GM21423 (cell line): ENCODE results near the gene GPR6.

Source experiments
- ATAC-seq: cut with Tn5 transposase; IDR thresholded peaks from one replicate; pipeline ENCODE4 v1.9.1; 2021; ENCODE audit warnings: mild to moderate bottlenecking, moderate library complexity; ENCODE audit not compliant: unreplicated experiment

The GPR6 gene

GRCh38 chr6:109978174-109979032, at the start of gene GPR6:
Gene GPR6 (plus strand): TSS chr6:109978311. CDS start chr6:109979113, 802 bp downstream.
- no peak for ATAC-seq

DNA sequence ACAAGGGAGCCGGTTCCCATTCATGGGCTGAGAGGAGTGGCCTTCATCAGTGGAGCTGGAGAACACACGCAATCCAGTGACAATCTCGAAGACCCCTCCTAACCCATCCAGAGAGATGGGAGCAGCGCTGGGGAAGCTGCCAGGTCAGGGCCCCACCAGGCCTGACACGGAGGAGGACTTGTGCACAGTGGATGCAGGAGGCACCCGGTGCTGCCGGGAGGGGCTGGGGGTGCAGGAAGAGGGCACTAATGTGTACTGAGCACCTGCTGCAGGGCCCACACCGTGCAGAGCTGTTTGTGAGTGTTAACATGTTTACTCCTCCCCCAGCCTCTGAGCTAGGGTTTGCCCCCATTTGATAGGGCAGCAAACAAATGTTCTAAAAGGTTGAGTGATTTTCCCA, 43.8 kb upstream of the GPR6 start:
- ATAC-seq, result no peak

DNA sequence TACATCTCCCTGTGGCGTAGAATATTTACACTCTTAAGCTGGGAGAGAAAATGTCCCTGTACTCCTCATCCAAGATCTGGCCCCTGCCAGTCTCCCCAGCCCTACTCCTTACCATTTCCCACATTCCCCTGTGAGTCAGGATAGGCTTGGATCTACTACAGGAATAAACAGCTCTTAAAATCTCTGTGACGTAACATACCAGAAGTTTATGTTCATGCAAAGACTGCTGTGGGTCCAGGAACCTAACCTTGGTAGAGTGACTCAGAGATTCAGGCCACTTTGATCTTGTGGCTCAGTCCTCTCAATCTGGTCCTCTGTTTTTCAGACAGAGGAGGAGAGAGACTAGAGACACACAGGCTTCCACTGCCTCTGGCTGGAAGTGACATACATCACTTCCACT, 38.5 kb upstream of the GPR6 start:
- ATAC-seq, result no peak

DNA sequence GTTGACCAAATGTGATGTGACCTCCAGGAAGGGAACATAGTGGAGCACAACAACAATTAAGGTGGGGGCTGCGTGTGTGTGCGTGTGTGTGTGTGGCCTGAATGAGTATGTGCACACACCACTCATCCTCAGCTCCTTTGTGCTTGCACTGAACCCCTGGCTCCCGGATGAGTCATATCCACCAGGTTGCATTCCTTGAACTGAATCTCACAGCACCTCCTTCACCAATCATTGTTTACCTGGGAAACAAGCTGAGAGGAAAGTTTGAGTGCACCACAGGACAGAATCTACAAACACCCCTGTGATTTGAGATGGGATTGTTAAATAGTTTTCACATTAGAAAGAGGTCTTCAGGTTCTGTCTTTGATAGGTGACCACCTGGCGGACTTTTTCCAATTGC, 33.7 kb upstream of the GPR6 start:
- ATAC-seq, result no peak

GRCh38 chr6:109945091-109945490, 33.0 kb upstream of the GPR6 start:
- no peak for ATAC-seq

GRCh38 chr6:109946979-109947378, 31.1 kb upstream of the GPR6 start:
- no peak for ATAC-seq

DNA sequence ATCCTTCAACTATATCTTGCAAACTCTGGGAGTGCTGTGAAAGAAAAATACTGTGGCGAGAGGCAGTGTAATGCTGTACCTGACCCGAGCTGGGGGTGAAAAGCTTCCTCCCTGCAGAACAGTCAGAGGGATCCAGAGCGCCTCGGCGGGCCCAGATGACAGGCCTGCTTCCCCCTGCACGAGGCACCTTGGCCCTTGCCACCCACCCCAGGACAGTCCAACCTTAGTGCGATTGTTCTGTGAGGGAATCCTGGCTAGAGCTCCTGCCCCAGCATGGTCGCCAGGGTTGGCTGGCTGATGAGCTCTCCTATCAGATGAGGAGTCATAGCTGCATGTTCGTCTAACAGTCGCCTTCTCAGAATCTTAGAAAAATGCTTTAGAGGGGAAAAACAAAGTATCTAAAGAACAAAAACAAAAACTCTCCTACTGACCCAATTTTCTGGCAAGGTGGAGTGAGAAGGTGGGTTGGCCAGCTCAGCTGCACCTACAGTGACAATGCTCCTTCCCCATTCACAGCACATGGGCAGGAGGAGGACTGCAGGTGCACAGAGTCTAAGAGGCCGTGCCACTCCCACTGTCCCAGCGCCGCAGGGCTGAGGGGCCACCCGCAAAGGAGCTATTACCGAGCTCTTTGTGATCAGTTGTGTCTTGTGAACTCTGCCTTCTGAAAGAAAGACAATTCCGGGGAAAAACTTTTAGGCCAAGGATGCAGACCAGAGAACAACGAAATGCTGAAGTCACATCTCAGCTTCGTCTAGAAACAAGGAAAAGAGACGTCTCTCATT, 28.6 kb upstream of the GPR6 start:
- no peak for ATAC-seq

GRCh38 chr6:109955491-109955890, 22.6 kb upstream of the GPR6 start:
- ATAC-seq, result no peak

DNA sequence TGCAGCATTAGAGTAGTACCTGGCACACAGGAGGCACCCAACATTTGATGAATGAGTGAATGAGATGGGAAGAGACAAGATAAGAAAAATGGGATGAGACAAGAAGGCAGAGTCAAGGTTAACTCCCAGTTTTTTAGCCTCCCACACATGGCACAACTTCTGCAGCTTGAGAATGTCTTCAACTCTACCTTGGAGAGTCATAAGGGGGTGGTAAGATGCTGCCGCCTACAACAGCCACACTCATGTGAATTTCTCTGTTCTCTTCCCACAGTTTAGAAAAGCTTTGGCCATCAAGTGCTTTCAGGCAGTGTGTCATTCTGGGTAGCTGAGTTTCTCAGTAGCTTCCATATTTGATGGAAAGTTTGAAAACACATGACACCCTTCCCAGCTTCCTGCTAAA, 19.5 kb upstream of the GPR6 start:
- ATAC-seq, result no peak

GRCh38 chr6:109961611-109962041, 16.5 kb upstream of the GPR6 start:
- ATAC-seq, result no peak

- no peak for ATAC-seq
Measured at GRCh38 chr6:109962271-109962670, 15.8 kb upstream of the GPR6 start.

DNA sequence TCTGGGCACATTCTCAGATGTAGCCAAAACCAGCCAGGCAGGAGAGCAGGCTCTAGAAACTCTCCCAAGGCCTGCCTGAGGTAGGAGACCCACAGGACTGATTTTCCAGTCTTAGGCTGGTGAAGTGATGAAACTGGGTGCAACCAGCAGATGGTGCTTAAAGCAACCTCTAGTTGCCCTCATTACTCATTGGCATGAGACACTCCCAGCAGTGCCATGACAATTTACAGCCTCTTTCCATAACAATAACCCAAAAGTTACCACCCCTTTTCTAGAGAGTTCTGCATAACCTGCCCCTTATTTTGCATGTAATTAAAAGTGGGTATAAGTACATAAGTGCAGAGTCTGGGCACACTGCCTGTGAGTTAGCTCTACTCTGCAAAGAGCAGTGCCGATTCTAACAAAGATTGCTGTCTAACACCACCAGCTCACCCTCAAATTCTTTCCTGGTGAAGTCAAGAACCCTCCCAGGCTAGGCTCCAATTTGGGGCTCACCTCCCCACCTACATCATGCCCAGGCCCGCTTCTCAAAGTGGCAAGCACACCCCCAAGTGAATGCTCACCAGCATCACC, 14.4 kb upstream of the GPR6 start:
- no peak for ATAC-seq

DNA sequence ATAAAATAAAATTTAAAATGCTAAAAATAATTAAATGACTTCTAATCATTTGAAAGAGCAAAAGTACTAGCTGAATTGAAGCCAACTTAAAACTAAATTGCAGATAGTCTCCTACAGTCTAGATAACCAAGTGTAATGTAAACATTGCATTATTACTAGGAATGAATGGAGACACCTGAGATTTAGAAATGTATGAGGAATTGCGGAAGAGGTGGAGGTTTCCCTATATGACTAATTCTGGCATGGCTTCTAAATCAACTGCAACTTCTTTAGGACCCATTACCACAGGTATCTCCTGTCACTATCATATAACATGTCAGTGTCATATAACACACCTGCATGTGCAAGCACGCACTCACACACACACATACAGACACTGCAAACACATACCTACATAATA, 13.2 kb upstream of the GPR6 start:
- no peak for ATAC-seq

DNA sequence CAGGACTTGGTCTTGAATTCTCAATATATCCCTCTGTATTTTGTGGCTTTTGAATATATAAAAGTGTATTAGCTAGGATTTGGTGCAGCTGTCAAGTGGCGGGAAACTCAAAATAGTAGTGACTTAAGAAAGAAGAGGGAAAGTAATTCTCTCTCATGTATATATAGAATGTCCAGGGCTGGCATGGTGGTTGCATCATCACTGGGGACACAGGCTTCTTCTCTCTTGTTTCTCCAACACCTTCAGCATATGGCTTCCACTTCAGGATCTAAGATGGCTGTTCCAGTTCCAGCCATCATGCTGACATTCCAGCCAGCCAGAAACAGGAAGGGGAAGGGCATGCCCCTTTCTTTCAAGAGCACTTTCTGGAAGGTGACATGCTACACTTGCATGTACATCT, 11.8 kb upstream of the GPR6 start:
- no peak for ATAC-seq

GRCh38 chr6:109977791-109978173, 329 bp upstream of the GPR6 start:
- no peak for ATAC-seq

GRCh38 chr6:109979033-109979921, 1.2 kb downstream of the GPR6 start:
- ATAC-seq, result no peak

DNA sequence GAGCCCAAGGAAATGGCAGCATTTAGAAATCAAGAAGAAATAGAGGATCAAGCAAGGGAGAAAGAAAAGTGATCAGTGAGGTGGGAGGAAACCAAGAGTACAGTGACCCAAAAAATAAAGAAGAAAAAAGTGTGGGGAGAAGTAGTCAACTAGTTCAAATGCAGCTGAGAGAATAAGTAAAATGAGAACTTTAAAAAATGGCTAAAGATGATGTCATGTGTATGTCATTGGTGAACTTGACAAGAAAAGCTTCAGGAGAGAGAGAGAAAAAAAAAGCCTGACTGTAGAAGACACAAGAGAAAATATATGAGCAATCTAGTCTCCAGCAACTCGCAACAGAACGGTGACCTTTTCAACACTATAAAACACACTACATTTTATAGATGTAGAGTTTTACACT, 6.3 kb downstream of the GPR6 start:
- no peak for ATAC-seq

- no peak for ATAC-seq
Measured at GRCh38 chr6:109987196-109987595, 9.1 kb downstream of the GPR6 start.

GRCh38 chr6:109991201-109992101, 13.3 kb downstream of the GPR6 start:
- ATAC-seq, result no peak
